Common myeloid progenitor, CD34-positive (primary cell): ENCODE measurements around the gene TBXA2R.

Experiments
- CTCF ChIA-PET: fragments of 350-600 bp; sonication (Branson Sonifier 250); formaldehyde crosslinking; loops from one replicate; lab custom pipeline; 2021; ENCODE audit warnings: antibody characterized with exemption; lab: Charles Lee
- POLR2A ChIA-PET: fragments of 350-600 bp; sonication (Branson Sonifier 250); formaldehyde crosslinking; loops from one replicate; lab custom pipeline; 2021; ENCODE audit warnings: antibody characterized with exemption; lab: Charles Lee
- DNase-seq, 3 donors: peaks; one replicate each; pipeline versions ENCODE4 v3.0.0 to v3.0.0-alpha.2; 2013
- H3K27ac ChIP-seq, 2 experiments: 1 replicate in 1 of 2; 2 replicates in 1 of 2; pipeline ENCODE4 v1.7.0; 2013; ENCODE audit warnings: inconsistent platforms in 2 of 2, low read length in 2 of 2, mild to moderate bottlenecking in 2 of 2, low read depth in 1 of 2, moderate library complexity in 1 of 2; ENCODE audit not compliant: severe bottlenecking in 2 of 2, insufficient read depth in 1 of 2, poor library complexity in 1 of 2
- H3K27me3 ChIP-seq, 5 experiments: replicated peaks in 2 of 5; 1 replicate in 3 of 5; 2 replicates in 2 of 5; pipeline versions ENCODE4 v1.6.1 to v1.7.0; 2013; ENCODE audit warnings: low read length in 4 of 5, mild to moderate bottlenecking in 2 of 5, moderate library complexity in 2 of 5, inconsistent platforms in 1 of 5; ENCODE audit not compliant: insufficient read depth in 5 of 5, control insufficient read depth in 4 of 5
- H3K36me3 ChIP-seq, 4 experiments: 1 replicate in 2 of 4; 2 replicates in 2 of 4; pipeline versions ENCODE4 v1.6.1 to v1.7.0; 2013; ENCODE audit warnings: low read length in 3 of 4, control low read depth in 1 of 4, mild to moderate bottlenecking in 1 of 4; ENCODE audit not compliant: control insufficient read depth in 4 of 4, insufficient read depth in 4 of 4
- H3K4me1 ChIP-seq, 4 experiments: 1 replicate in 3 of 4; 2 replicates in 1 of 4; pipeline versions ENCODE4 v1.6.1 to v1.7.1; 2013; ENCODE audit warnings: low read length in 3 of 4, mild to moderate bottlenecking in 3 of 4, control low read depth in 1 of 4, inconsistent platforms in 1 of 4, moderate library complexity in 1 of 4; ENCODE audit not compliant: control insufficient read depth in 4 of 4, insufficient read depth in 4 of 4; ENCODE audit errors: control extremely low read depth in 1 of 4
- H3K4me3 ChIP-seq, 7 experiments: 1 replicate in 4 of 7; 2 replicates in 3 of 7; pipeline versions ENCODE4 v1.5.1 to v1.7.0; 2013; ENCODE audit warnings: mild to moderate bottlenecking in 7 of 7, low read length in 6 of 7, moderate library complexity in 6 of 7, inconsistent platforms in 2 of 7, low read depth in 2 of 7, control low read depth in 1 of 7; ENCODE audit not compliant: insufficient read depth in 4 of 7, control insufficient read depth in 1 of 7; ENCODE audit errors: extremely low read depth in 1 of 7
- H3K9me3 ChIP-seq, 5 experiments: 1 replicate in 4 of 5; 2 replicates in 1 of 5; pipeline versions ENCODE4 v1.6.1 to v1.7.1; 2013; ENCODE audit warnings: low read length in 4 of 5, mild to moderate bottlenecking in 2 of 5, inconsistent platforms in 1 of 5, low read depth in 1 of 5, moderate library complexity in 1 of 5; ENCODE audit not compliant: control insufficient read depth in 4 of 5, insufficient read depth in 2 of 5; ENCODE audit errors: control extremely low read depth in 1 of 5
- WGBS: methylation state at CpG from one replicate; pipeline ENCODE4 v1.1.5; 2013; ENCODE audit not compliant: insufficient coverage; 5-methylcytosine and 5-hydroxymethylcytosine counted together

Gene TBXA2R

DNA sequence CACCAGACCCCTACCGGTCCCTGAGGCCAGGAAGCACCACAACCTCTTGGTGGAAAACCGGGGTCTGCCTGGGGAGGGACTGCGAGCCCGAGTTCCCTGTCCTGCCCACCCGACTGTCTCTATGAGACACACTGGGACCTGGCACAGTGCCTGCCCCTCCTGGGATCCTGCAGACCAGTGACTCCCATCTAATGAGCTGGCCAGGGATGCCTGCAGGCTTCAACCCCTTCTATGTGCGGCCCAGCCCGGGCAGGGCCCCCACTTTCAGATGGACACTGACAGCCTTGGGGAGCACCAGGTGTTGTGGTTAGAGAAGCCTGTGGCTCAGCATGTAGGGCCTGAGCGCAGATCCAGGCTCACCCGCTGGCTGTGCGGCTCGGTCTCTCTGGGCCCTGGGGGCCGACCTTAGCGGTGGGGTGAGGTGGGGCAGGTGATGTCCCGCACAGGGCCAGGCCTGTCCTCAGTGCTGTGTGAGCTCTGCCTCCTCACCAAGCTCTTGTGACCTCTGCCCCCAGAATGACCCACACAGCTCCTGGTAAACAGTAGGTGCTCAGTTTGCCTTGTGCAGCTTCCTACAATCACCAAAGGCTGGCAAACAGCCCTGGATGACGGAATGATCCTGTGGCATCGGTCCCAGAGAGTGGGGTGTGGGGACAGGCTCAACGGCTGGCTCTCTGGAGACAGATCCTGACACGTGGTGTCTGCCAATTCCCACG lies 37.8 kb upstream of the TBXA2R start:
- H3K9me3 ChIP-seq, result no peaks in the 10 kb centered on the region
- DNase-seq, result no peak
- H3K36me3 ChIP-seq, result peaks cover 0 to 41% (median 27%) of the 10 kb centered on the region in 4 experiments
- no peaks in the 10 kb centered on the region for H3K27me3 ChIP-seq
- no peak overlapping the region for H3K4me3 ChIP-seq
- H3K4me1 ChIP-seq, result no peaks in the 10 kb centered on the region
- POLR2A ChIA-PET, result no interaction called here
- H3K27ac ChIP-seq, result no peak overlapping the region
- 98% methylated on average over 10 of the region's 19 CpGs for WGBS
- CTCF ChIA-PET, result no interaction called here

DNA sequence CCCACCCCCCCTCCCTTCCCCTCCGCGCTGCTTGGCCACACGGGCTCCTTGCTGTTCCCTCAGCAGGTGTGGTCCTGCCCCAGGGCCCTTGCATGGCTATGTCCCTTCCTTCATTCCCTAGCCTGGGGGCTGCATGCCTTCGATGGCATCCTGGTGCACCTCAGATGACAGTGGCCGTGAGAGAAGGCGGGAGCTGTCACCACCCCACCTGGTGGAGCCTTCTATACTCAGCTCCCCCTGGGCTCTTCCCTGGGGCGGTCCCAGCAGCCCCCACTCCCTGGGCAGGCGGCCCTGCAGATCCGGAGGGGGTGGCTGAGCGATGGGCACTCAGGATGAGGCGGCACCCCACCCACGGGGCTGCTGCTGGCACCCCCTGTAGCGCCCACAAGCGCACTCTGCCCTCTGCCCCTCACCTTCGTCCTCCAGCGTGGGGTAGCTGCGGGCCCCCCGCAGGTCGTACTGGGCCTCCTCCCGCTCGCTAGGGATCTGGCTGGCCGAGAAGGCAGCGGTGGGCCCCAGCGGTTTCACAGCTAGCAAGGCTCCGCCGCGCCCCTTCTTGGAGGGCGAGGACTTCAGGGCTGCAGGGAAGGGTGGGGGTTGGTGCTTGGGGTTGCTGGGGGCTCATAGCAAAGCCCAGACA lies 37.1 kb upstream of the TBXA2R start:
- H3K27ac ChIP-seq, result no peak overlapping the region
- no peak overlapping the region for H3K4me3 ChIP-seq
- WGBS, result 96% methylated on average over 26 of the region's 28 CpGs
- ChIA-PET POLR2A (no interaction called here), CTCF (no interaction called here)
- H3K9me3 ChIP-seq, result no peaks in the 10 kb centered on the region
- H3K27me3 ChIP-seq, result no peaks in the 10 kb centered on the region
- peaks cover 0 to 46% (median 27%) of the 10 kb centered on the region in 4 experiments for H3K36me3 ChIP-seq
- no peak for DNase-seq
- H3K4me1 ChIP-seq, result no peaks in the 10 kb centered on the region

DNA sequence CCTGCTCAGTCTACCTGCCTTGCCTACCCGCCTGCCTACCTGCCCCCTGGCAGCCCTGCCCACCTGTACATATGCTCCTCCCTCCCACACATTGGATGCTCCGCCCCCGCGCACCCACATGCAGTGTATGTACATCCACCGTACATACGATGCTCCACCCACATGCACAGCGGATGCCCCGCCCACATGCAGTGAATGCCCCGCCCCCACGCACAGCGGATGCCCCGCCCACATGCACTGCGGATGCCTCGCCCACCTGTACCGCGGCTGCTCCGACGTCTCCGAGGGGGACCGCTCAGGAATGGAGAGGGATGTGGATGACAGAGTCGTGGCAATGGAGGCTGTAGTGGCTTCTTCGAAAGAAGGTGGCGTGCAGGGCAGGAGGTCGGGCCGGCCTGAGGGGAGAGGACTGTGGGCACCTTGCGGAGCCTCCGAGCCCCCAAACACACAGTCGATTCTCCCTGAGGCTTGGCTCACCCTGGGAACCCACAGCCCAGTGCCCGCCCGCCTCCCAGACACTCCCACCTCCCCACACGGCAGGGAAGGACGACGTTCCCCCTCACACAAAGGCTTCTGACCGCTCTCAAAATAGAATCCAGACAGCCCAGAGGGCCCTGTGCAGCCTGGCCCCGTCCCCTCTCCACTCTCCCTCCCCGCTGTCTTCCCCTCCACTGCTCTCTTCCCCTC lies 36.5 kb upstream of the TBXA2R start:
- Histone ChIP-seq H3K36me3 (peaks cover 0 to 45% (median 28%) of the 10 kb centered on the region in 4 experiments), H3K4me3 (no peak overlapping the region), H3K9me3 (no peaks in the 10 kb centered on the region), H3K4me1 (no peaks in the 10 kb centered on the region), H3K27me3 (no peaks in the 10 kb centered on the region), H3K27ac (no peak overlapping the region)
- no peak for DNase-seq
- WGBS, result 93% methylated on average over 24 of the region's 36 CpGs
- ChIA-PET CTCF (no interaction called here), POLR2A (no interaction called here)

DNA sequence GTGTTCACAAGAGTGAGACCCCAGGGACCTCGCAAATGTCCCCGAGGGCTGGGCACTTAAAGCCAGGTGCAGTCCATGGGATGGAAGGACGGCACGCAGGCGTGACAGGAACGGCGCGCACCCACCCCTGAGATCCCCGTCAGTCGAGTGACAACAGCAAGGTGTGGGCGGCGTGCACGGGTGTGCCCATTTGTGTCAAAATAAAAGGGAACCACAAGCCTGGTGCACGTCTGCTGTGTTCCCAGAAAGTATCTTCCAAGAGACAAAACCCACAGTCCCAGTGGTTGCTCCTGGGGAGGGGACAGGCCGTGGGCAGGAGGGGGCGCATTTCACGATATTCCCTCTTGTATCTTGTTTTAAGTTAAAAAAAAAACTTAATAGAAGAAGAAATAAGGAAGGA lies 35.6 kb upstream of the TBXA2R start:
- POLR2A ChIA-PET, result no interaction called here

DNA sequence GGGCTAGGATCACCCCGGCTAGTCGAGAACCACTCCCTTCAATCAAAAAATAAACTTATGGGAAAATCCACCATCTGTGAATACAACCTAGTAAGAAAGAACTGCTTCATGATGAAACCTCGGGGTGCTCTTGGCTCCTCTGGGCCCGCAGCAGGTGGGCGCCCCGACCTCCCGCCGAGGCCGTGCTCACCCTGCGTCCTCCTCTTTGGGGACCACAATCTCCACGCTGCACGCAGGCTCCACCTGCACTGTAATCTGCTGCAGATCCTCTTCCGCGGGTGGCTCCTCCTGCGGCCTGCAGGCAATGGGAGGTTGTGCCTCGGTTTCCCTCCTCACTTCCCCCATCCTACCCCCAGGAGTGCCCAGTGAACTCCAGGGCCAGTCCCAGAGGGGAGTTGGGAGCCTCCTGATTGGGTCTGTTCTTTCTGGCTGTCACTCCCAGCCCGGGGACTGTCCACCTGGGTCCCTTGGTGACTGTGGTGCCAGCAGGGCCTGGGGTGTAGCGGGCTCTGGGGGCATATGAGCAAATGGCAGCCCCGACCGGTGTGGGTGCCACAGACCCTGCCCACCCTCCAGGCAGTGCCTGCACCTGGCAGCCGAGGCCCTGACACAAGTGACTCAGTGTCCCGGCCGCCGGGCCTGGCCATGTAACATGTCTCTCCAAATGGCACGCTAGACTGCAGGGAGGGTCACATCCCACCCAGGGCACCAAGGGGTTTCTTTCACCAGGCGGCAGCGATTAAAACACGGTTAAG lies 35.0 kb upstream of the TBXA2R start:
- Histone ChIP-seq H3K4me3 (no peak overlapping the region), H3K4me1 (no peaks in the 10 kb centered on the region), H3K27me3 (no peaks in the 10 kb centered on the region), H3K27ac (no peak overlapping the region), H3K9me3 (no peaks in the 10 kb centered on the region), H3K36me3 (peaks cover 0 to 52% (median 31%) of the 10 kb centered on the region in 4 experiments)
- POLR2A ChIA-PET, result no interaction called here
- CTCF ChIA-PET, result no interaction called here
- WGBS, result 93% methylated on average over 23 of the region's 28 CpGs
- no peak for DNase-seq

More for the DNA sequence above, 35.6 kb upstream of the TBXA2R start:
- Histone ChIP-seq H3K4me3 (no peak overlapping the region), H3K27me3 (no peaks in the 10 kb centered on the region), H3K36me3 (peaks cover 0 to 48% (median 29%) of the 10 kb centered on the region in 4 experiments), H3K9me3 (no peaks in the 10 kb centered on the region), H3K27ac (no peak overlapping the region), H3K4me1 (no peaks in the 10 kb centered on the region)
- 97% methylated on average over 17 of the region's 17 CpGs for WGBS
- no peak for DNase-seq
- CTCF ChIA-PET, result no interaction called here

DNA sequence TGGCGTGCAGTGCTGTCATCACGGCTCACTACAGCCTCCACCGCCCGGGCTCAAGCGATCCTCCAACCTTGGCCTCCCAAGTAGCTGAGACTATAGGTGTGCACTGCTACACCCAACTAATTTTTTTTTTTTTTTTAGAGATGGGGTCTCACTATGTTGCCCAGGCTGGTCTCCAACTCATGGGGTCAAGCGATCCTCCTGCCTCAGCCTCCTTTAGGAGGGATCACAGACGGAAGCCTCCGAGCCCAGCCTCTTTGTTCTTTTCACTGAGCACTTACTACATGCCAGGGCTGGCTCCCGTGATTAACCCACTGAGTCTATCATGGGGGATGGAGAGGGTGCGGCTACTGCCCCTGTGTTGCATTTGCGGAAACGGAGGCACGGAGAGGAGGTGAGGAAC lies 32.8 kb upstream of the TBXA2R start:
- WGBS, result 99% methylated on average over 10 of the region's 13 CpGs
- Histone ChIP-seq H3K27ac (no peak overlapping the region), H3K36me3 (peaks cover 0 to 46% (median 22%) of the 10 kb centered on the region in 4 experiments), H3K9me3 (no peaks in the 10 kb centered on the region), H3K4me3 (no peak overlapping the region), H3K27me3 (no peaks in the 10 kb centered on the region), H3K4me1 (no peaks in the 10 kb centered on the region)
- ChIA-PET POLR2A (no interaction called here), CTCF (no interaction called here)
- DNase-seq, result no peak
